HK-2 (cell line): ENCODE measurements around the gene MDFI.
"Not testable (repeated sequence)": the region's sequence is repeated elsewhere in the genome, so short reads cannot be mapped to it uniquely, and the experiment has no call there.

Source experiments
- DNase-seq: peaks from one replicate; pipeline ENCODE4 v3.0.0-alpha.2; 2018; ENCODE audit not compliant: unreplicated experiment

MDFI gene

GRCh38 chr6:41602864-41603608 is 35.2 kb upstream of the MDFI start:
- DNase-seq = peak; percentile 84

GRCh38 chr6:41604006-41604405 is 34.3 kb upstream of the MDFI start:
- no peak for DNase-seq

GRCh38 chr6:41605649-41606048 is 32.6 kb upstream of the MDFI start:
- DNase-seq = no peak

- DNase-seq = no peak
Measured at GRCh38 chr6:41607036-41607435, 31.2 kb upstream of the MDFI start.

- no peak for DNase-seq
Measured at GRCh38 chr6:41607736-41608135, 30.5 kb upstream of the MDFI start.

- DNase-seq = no peak
Measured at GRCh38 chr6:41608443-41609151, 29.7 kb upstream of the MDFI start.

- no peak for DNase-seq
Measured at GRCh38 chr6:41614715-41615114, 23.6 kb upstream of the MDFI start.

GRCh38 chr6:41615311-41615710 is 23.0 kb upstream of the MDFI start:
- DNase-seq = no peak

GRCh38 chr6:41618598-41618997 is 19.7 kb upstream of the MDFI start:
- DNase-seq = no peak

GRCh38 chr6:41619193-41619592 is 19.1 kb upstream of the MDFI start:
- not testable (repeated sequence) for DNase-seq

- DNase-seq = no peak
Measured at GRCh38 chr6:41621367-41621766, 16.9 kb upstream of the MDFI start.

GRCh38 chr6:41621802-41622201 is 16.5 kb upstream of the MDFI start:
- no peak for DNase-seq

- no peak for DNase-seq
Measured at GRCh38 chr6:41622206-41622988, 15.9 kb upstream of the MDFI start.

- no peak for DNase-seq
Measured at GRCh38 chr6:41623330-41623729, 14.9 kb upstream of the MDFI start.

- DNase-seq = no peak
Measured at GRCh38 chr6:41624621-41625380, 13.5 kb upstream of the MDFI start.

GRCh38 chr6:41625442-41625841 is 12.8 kb upstream of the MDFI start:
- DNase-seq = no peak

- no peak for DNase-seq
Measured at GRCh38 chr6:41626022-41626421, 12.2 kb upstream of the MDFI start.

- DNase-seq = no peak
Measured at GRCh38 chr6:41626917-41627316, 11.4 kb upstream of the MDFI start.

- no peak for DNase-seq
Measured at GRCh38 chr6:41629128-41629527, 9.1 kb upstream of the MDFI start.

- no peak for DNase-seq
Measured at GRCh38 chr6:41630069-41630468, 8.2 kb upstream of the MDFI start.

GRCh38 chr6:41630946-41631345 is 7.3 kb upstream of the MDFI start:
- no peak for DNase-seq

- no peak for DNase-seq
Measured at GRCh38 chr6:41633056-41633634, 5.1 kb upstream of the MDFI start.
